IPS-18a (cell line): ENCODE data around the gene HOXD13.

ENCODE experiments used
- H3K27ac ChIP-seq: one replicate; pipeline ENCODE4 v1.5.1; 2013; ENCODE audit warnings: low read length
- H3K27me3 ChIP-seq: one replicate; pipeline ENCODE4 v1.6.1; 2013; ENCODE audit warnings: mild to moderate bottlenecking, low read length; ENCODE audit not compliant: control insufficient read depth, insufficient read depth
- H3K36me3 ChIP-seq: one replicate; pipeline ENCODE4 v1.6.1; 2013; ENCODE audit warnings: low read depth, low read length; ENCODE audit not compliant: control insufficient read depth
- H3K4me1 ChIP-seq: one replicate; pipeline ENCODE4 v1.6.1; 2013; ENCODE audit warnings: low read depth, low read length; ENCODE audit not compliant: control insufficient read depth
- H3K4me3 ChIP-seq: one replicate; pipeline ENCODE4 v1.5.1; 2013; ENCODE audit warnings: low read length
- H3K9ac ChIP-seq: one replicate; pipeline ENCODE4 v1.6.1; 2013; ENCODE audit warnings: mild to moderate bottlenecking, low read length, moderate library complexity
- H3K9me3 ChIP-seq: one replicate; pipeline ENCODE4 v1.6.1; 2013; ENCODE audit warnings: low read depth, low read length; ENCODE audit not compliant: control insufficient read depth

The HOXD13 gene

DNA sequence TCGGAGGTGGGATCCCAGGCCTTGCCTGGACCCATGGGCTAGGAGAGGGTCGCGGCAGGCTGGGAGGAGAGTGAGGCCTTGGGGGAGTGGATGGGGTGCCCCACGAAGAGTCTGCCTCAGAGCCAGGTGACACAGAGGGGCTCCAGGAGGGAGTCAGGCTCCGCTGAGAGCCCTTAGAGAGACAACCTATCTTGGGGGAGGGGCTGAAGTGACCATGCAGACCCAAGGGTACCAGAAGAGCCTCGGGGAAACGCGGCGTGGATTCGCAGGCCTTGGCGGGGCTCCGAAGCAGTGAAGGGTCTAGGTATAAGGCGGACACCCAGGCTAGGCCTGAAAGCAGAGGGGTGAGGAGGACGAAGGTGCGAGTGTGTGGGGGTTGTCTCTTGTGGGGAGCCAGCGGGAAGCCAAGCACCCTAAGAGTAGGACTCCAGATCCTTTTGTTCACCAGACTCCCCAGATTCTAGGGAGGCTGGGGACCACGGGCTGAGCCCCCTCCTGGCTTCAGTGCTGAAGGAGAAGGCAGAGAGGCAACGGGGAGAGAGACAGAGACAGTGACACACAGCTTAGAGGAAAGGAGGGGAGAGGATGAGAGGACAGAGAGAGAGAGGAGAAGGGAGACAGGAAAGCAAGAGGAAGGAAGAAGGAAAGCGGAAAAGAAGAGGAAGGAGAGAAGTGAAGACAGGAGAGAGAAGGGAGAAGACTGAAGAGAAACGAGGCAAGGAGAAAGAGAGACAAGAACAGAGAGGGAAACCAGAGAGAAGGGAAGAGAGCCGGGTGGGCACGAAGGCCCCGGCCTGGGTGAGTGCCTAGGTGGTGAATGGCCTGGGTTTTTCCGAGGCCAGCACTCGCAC is 13.4 kb downstream of the HOXD13 start:
- H3K4me1 ChIP-seq = peaks cover 5% of the 10 kb centered on the region
- H3K27me3 ChIP-seq = peaks cover 99% of the 10 kb centered on the region
- H3K4me3 ChIP-seq = no peak overlapping the region
- H3K9ac ChIP-seq = no peak overlapping the region
- no peaks in the 10 kb centered on the region for H3K9me3 ChIP-seq
- no peaks in the 10 kb centered on the region for H3K36me3 ChIP-seq
- no peak overlapping the region for H3K27ac ChIP-seq

GRCh38 chr2:176106581-176107539 is 14.3 kb downstream of the HOXD13 start, which contains the start of gene HOXD11:
HOXD11 (plus strand) TSS chr2:176107280; CDS start chr2:176107356, 76 bp downstream.
- Histone ChIP-seq H3K27ac (no peak within 1 kb of the TSS), H3K27me3 (peaks cover 99% of the 10 kb centered on the region), H3K4me3 (peak within 1 kb of the TSS; percentile 22), H3K4me1 (peaks cover 5% of the 10 kb centered on the region), H3K9me3 (no peaks in the 10 kb centered on the region), H3K36me3 (no peaks in the 10 kb centered on the region), H3K9ac (no peak within 1 kb of the TSS)

- peaks cover 99% of the 10 kb centered on the region for H3K27me3 ChIP-seq
- H3K9ac ChIP-seq = no peak overlapping the region
- H3K36me3 ChIP-seq = no peaks in the 10 kb centered on the region
- H3K27ac ChIP-seq = no peak overlapping the region
- no peak overlapping the region for H3K4me3 ChIP-seq
- peaks cover 5% of the 10 kb centered on the region for H3K4me1 ChIP-seq
- H3K9me3 ChIP-seq = no peaks in the 10 kb centered on the region
These were observed 15.2 kb downstream of the HOXD13 start for GRCh38 chr2:176107731-176108181.

DNA sequence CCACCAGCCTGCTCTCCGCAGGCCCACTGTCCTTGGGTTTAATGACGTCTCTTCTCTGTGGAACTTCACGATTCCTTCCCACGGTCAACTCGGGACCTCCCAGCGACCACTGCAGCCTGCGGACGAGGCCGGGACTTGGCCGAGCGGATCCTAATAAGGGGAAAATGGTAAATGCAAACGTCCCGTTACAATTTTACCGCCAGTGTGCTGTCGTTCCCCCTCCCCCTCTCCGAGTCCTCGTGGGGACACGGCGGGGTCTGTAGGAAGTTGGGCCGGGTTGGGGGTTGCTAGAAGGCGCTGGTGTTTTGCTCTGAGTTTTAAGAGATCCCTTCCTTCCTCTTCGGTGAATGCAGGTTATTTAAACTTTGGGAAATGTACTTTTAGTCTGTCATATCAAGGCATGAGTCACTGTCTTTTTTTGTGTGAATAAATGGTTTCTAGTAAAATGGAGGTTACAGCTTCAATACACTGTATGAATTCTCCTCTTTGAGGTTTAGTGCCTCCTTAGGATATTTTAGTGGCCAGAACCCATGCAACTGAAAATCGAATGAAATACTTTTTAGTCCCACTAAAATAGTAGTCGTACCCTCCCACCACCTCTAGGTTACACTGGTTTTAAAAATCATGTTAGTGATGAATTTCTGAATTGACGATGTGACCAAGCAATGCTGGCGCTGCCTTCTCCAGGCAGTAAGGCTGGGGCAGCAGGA is 16.8 kb downstream of the HOXD13 start:
- H3K9me3 ChIP-seq = no peaks in the 10 kb centered on the region
- no peak overlapping the region for H3K27ac ChIP-seq
- no peak overlapping the region for H3K9ac ChIP-seq
- no peak overlapping the region for H3K4me3 ChIP-seq
- no peaks in the 10 kb centered on the region for H3K4me1 ChIP-seq
- no peaks in the 10 kb centered on the region for H3K36me3 ChIP-seq
- H3K27me3 ChIP-seq = peaks cover 99% of the 10 kb centered on the region

- H3K36me3 ChIP-seq = no peaks in the 10 kb centered on the region
- H3K9ac ChIP-seq = no peak overlapping the region
- peaks cover 99% of the 10 kb centered on the region for H3K27me3 ChIP-seq
- no peak overlapping the region for H3K27ac ChIP-seq
- no peaks in the 10 kb centered on the region for H3K4me1 ChIP-seq
- no peak overlapping the region for H3K4me3 ChIP-seq
- H3K9me3 ChIP-seq = no peaks in the 10 kb centered on the region
These were observed 17.4 kb downstream of the HOXD13 start for GRCh38 chr2:176109946-176110345.

- Histone ChIP-seq H3K9ac (no peak overlapping the region), H3K36me3 (no peaks in the 10 kb centered on the region)
These were observed 18.1 kb downstream of the HOXD13 start for GRCh38 chr2:176110415-176111308.

DNA sequence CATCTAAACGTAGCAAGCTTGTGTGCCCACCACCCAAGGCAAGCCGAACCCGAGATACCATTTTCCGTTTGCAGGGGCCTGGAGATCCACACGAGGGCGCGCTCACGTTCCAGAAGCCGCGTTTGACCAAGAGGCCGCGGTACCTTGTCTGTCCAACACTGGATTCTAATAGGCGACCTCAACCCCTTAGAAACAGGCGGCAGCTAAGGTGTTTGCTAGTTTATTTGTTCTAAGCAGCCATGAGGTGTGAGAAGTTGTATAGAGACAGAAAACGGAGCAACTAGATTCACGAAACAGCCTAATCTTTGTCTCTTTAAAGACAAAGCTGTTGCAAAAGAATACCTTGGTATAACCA is 18.8 kb downstream of the HOXD13 start:
- Histone ChIP-seq H3K4me1 (no peaks in the 10 kb centered on the region), H3K9ac (no peak overlapping the region), H3K9me3 (no peaks in the 10 kb centered on the region), H3K4me3 (no peak overlapping the region), H3K36me3 (no peaks in the 10 kb centered on the region), H3K27me3 (peaks cover 99% of the 10 kb centered on the region), H3K27ac (no peak overlapping the region)

More at GRCh38 chr2:176110415-176111308, 18.1 kb downstream of the HOXD13 start:
- Histone ChIP-seq H3K4me1 (no peaks in the 10 kb centered on the region), H3K9me3 (no peaks in the 10 kb centered on the region), H3K27me3 (peaks cover 99% of the 10 kb centered on the region), H3K4me3 (no peak overlapping the region), H3K27ac (no peak overlapping the region)

- Histone ChIP-seq H3K27me3 (peaks cover 99% of the 10 kb centered on the region), H3K9ac (no peak overlapping the region), H3K9me3 (peaks cover 3% of the 10 kb centered on the region), H3K27ac (no peak overlapping the region), H3K36me3 (no peaks in the 10 kb centered on the region), H3K4me1 (no peaks in the 10 kb centered on the region), H3K4me3 (no peak overlapping the region)
These were observed 19.4 kb downstream of the HOXD13 start for GRCh38 chr2:176111846-176112374.

DNA sequence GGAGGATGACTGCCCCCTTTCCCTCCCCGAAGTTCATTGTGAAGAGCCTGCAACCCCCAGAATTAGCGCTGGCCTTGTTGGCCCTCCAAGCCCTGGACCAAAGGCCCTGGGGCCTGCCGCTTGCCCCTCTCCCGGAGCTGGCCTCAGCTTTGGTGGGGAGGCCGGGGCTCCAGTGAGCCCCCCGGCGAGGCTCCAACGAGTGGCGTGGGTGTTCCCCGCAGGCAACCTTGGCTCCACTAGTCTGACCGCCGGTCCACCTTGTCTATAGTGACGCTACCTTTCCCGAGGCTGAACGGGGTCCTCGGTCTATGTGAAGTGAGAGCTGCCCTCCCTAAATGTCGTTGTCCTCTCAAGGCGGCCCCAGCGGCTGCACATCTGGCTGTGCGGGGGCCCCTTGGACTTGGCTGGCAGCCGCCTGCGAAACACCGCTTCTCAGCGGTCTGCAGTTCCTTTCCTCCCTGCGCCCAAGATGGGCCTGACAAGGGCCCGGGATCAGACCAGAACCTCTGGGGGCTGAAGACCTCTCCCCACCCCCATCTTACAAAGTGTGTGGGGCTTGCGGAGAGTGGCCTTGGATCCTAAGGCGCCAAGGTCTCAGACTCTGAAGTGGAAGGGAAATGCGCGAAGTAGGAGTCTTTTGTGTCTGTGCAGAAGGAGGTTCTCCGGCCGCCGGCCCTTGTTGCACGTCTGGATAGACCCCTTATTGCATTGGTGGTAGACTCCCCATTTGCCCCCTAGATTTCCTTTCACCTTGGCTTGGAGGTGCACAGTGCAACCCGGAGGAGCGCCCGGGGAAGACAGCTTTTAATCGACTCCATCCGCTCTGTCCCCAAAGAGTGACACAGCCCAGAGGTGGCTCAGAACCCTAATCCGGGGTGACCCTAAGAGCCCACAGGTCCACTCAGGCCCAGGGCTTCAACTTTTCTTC is 20.1 kb downstream of the HOXD13 start:
- Histone ChIP-seq H3K4me3 (no peak overlapping the region), H3K27ac (no peak overlapping the region), H3K9me3 (peaks cover 5% of the 10 kb centered on the region), H3K4me1 (no peaks in the 10 kb centered on the region), H3K27me3 (peaks cover 100% of the 10 kb centered on the region), H3K9ac (no peak overlapping the region), H3K36me3 (no peaks in the 10 kb centered on the region)
